Neural crest cell (in vitro differentiated cells): ENCODE measurements around the gene NHSL2. TPM values are rescaled to one million over a fixed set of nuclear protein-coding genes. Genes with fewer than 3 reads are reported as not detected.

ENCODE experiments used
- DNase-seq: peaks from one replicate; pipeline ENCODE4 v3.0.0; 2021; ENCODE audit warnings: low read depth, mixed read lengths, low spot score
- H3K27ac Mint-ChIP-seq: one replicate; pipeline ENCODE4 v1.8.0; 2021; ENCODE audit warnings: mild to moderate bottlenecking, mixed read lengths; ENCODE audit not compliant: unreplicated experiment
- H3K27me3 Mint-ChIP-seq: 2 replicates; pipeline ENCODE4 v1.8.0; 2021; ENCODE audit warnings: low read depth, mild to moderate bottlenecking, mixed read lengths
- H3K36me3 Mint-ChIP-seq: 2 replicates; pipeline ENCODE4 v1.8.0; 2021; ENCODE audit warnings: low read depth, mild to moderate bottlenecking, mixed read lengths
- H3K4me1 Mint-ChIP-seq: 2 replicates; pipeline ENCODE4 v1.8.0; 2021; ENCODE audit warnings: mixed read lengths
- H3K4me3 Mint-ChIP-seq: one replicate; pipeline ENCODE4 v1.8.0; 2021; ENCODE audit warnings: mild to moderate bottlenecking, mixed read lengths
- H3K9me3 Mint-ChIP-seq: 2 replicates; pipeline ENCODE4 v1.8.0; 2021; ENCODE audit warnings: mixed read lengths
- total RNA-seq: library from RNA; stranded (reverse); gene quantifications from 2 replicates; pipeline ENCODE4 v1.2.1, GENCODE V29; 2021
- TF ChIP-seq, protein P1 (sequence below): fragments of 200-600 bp; sonication (generic); conservative IDR thresholded peaks from 2 replicates; pipeline ENCODE4 v1.5.0; 2021; ENCODE audit warnings: antibody characterized with exemption, mild to moderate bottlenecking

The NHSL2 gene
- total RNA-seq, 1 donor from 2014 or later = 9.9 TPM

- no peaks in the 10 kb centered on the region for H3K27me3 Mint-ChIP-seq
- no peak within 1 kb of the TSS for H3K27ac Mint-ChIP-seq
- H3K4me3 Mint-ChIP-seq = no peak within 1 kb of the TSS
- TF ChIP-seq, protein P1, sequence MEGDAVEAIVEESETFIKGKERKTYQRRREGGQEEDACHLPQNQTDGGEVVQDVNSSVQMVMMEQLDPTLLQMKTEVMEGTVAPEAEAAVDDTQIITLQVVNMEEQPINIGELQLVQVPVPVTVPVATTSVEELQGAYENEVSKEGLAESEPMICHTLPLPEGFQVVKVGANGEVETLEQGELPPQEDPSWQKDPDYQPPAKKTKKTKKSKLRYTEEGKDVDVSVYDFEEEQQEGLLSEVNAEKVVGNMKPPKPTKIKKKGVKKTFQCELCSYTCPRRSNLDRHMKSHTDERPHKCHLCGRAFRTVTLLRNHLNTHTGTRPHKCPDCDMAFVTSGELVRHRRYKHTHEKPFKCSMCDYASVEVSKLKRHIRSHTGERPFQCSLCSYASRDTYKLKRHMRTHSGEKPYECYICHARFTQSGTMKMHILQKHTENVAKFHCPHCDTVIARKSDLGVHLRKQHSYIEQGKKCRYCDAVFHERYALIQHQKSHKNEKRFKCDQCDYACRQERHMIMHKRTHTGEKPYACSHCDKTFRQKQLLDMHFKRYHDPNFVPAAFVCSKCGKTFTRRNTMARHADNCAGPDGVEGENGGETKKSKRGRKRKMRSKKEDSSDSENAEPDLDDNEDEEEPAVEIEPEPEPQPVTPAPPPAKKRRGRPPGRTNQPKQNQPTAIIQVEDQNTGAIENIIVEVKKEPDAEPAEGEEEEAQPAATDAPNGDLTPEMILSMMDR = no peak
- peaks cover 9% of the 10 kb centered on the region for H3K4me1 Mint-ChIP-seq
- DNase-seq = peak; percentile 76
- peaks cover 6% of the 10 kb centered on the region for H3K36me3 Mint-ChIP-seq
- H3K9me3 Mint-ChIP-seq = no peaks in the 10 kb centered on the region
These were observed 270.8 kb downstream of the NHSL2 start, which contains the start of gene PIN4 for GRCh38 chrX:72181178-72182125. Gene PIN4 (plus strand): TSS chrX:72181757. CDS start chrX:72181786, 29 bp downstream.

DNA sequence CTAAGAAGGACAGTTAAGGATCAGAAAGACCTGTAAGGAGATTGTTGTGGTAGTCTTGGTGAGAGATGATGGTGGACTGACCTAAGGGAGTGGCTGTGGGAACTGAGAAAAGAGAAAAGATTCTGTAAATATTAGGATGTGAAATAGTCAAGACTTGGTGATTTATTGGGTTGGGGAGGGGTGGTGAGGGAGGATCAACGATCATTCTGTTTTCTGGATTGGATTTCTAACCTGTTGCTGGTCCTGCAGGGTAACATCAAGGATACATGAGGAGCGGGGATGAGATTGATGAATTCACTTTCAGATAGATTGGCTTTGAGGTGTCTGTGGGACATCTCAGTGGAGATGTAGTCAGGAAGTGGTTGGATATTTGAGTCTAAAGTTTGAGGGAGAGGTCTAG, 272.3 kb downstream of the NHSL2 start:
- no peak overlapping the region for H3K4me3 Mint-ChIP-seq
- H3K4me1 Mint-ChIP-seq = peaks cover 9% of the 10 kb centered on the region
- no peak overlapping the region for H3K27ac Mint-ChIP-seq
- no peaks in the 10 kb centered on the region for H3K9me3 Mint-ChIP-seq
- no peak for DNase-seq
- H3K27me3 Mint-ChIP-seq = no peaks in the 10 kb centered on the region
- TF ChIP-seq, protein P1 = no peak
- peaks cover 2% of the 10 kb centered on the region for H3K36me3 Mint-ChIP-seq

- Mint-ChIP-seq H3K36me3 (peaks cover 12% of the 10 kb centered on the region), H3K9me3 (no peaks in the 10 kb centered on the region)
These were observed 291.3 kb downstream of the NHSL2 start for GRCh38 chrX:72201836-72202536.

More at GRCh38 chrX:72201836-72202536, 291.3 kb downstream of the NHSL2 start:
- no peak for DNase-seq
- TF ChIP-seq, protein P1 = no peak
- Mint-ChIP-seq H3K27ac (peak overlapping the region; percentile 22), H3K27me3 (no peaks in the 10 kb centered on the region), H3K4me1 (peaks cover 8% of the 10 kb centered on the region), H3K4me3 (no peak overlapping the region)

Other genes starting within 250 kb of the NHSL2 start
- not detected in 2 replicates for gene CXorf49, start 192.6 kb upstream of the NHSL2 start, total RNA-seq
- not detected in 2 replicates for gene CXorf49B, start 147.5 kb upstream of the NHSL2 start, total RNA-seq
- 21.7 and 23.0 TPM in 2 replicates for gene RTL5, start 221.1 kb downstream of the NHSL2 start, total RNA-seq